H1 (cell line): Measurements from ENCODE around the gene TCF7L1. TPM values are rescaled to one million over a fixed set of nuclear protein-coding genes. Genes with fewer than 3 reads are reported as not detected.

Source experiments
- CTCF ChIA-PET: fragments of 300-600 bp; sonication (Branson Sonifier 250); formaldehyde crosslinking; loops from one replicate; lab custom pipeline; 2021; ENCODE audit not compliant: partially characterized antibody; lab: Charles Lee
- POLR2A ChIA-PET: fragments of 300-600 bp; sonication (Branson Sonifier 250); formaldehyde crosslinking; loops from one replicate; lab custom pipeline; 2021; ENCODE audit warnings: inconsistent platforms; ENCODE audit not compliant: partially characterized antibody; lab: Charles Lee
- DNase-seq, 2 experiments: peaks; one replicate each; pipeline versions ENCODE4 v3.0.0 to v3.0.0-alpha.2; 2010 to 2022; ENCODE audit warnings: low spot score in 2 of 2, low read depth in 1 of 2, mixed read lengths in 1 of 2
- FAIRE-seq: peaks from 2 replicates; lab custom pipeline; 2011; peaks lifted over from hg19 to GRCh38; lab: Jason Lieb, UNC
- H2AFZ ChIP-seq: 2 replicates; pipeline ENCODE4 v1.8.1; 2012; ENCODE audit warnings: low read length, inconsistent platforms
- H2AK5ac ChIP-seq: 2 replicates; pipeline ENCODE4 v1.6.1; 2013; ENCODE audit warnings: low read depth, low read length
- H2BK120ac ChIP-seq: replicated peaks from 2 replicates; pipeline ENCODE3; 2013; ENCODE audit warnings: low read depth, low read length, inconsistent platforms
- H2BK12ac ChIP-seq: 2 replicates; pipeline ENCODE4 v1.6.1; 2013; ENCODE audit warnings: low read depth, low read length
- H2BK15ac ChIP-seq: 2 replicates; pipeline ENCODE4 v1.6.1; 2013; ENCODE audit warnings: low read length
- H2BK20ac ChIP-seq: 2 replicates; pipeline ENCODE4 v1.6.1; 2013; ENCODE audit warnings: low read length
- H2BK5ac ChIP-seq: 2 replicates; pipeline ENCODE4 v1.6.1; 2013; ENCODE audit warnings: low read depth, low read length
- H3K14ac ChIP-seq: 2 replicates; pipeline ENCODE4 v1.6.1; 2013; ENCODE audit warnings: inconsistent platforms; ENCODE audit not compliant: insufficient read length
- H3K18ac ChIP-seq: 2 replicates; pipeline ENCODE4 v1.6.1; 2013; ENCODE audit warnings: low read length; ENCODE audit errors: extremely low read depth
- H3K23ac ChIP-seq: 2 replicates; pipeline ENCODE4 v1.6.1; 2013; ENCODE audit warnings: inconsistent platforms; ENCODE audit not compliant: insufficient read length
- H3K23me2 ChIP-seq: 2 replicates; pipeline ENCODE4 v1.6.1; 2013; ENCODE audit warnings: low read depth, low read length
- H3K27ac ChIP-seq: 2 replicates; pipeline ENCODE4 v1.6.1; 2011; ENCODE audit warnings: low read depth, low read length, inconsistent platforms
- H3K27me3 ChIP-seq, 4 experiments: replicated peaks in 1 of 4; 1 replicate in 1 of 4; 2 replicates in 3 of 4; pipeline versions ENCODE4 v1.6.1 to v1.8.1; 2011 to 2013; ENCODE audit warnings: low read length in 3 of 4, mild to moderate bottlenecking in 3 of 4, inconsistent platforms in 2 of 4, mixed read lengths in 2 of 4, moderate library complexity in 1 of 4; ENCODE audit not compliant: control insufficient read depth in 3 of 4, insufficient read depth in 3 of 4; ENCODE audit errors: extremely low read depth in 1 of 4
- H3K36me3 ChIP-seq, 4 experiments: 2 replicates each; pipeline versions ENCODE4 v1.6.1 to v1.8.1; 2011 to 2013; ENCODE audit warnings: mild to moderate bottlenecking in 4 of 4, low read length in 3 of 4, moderate library complexity in 2 of 4, control low read depth in 1 of 4, inconsistent platforms in 1 of 4; ENCODE audit not compliant: insufficient read depth in 4 of 4, control insufficient read depth in 2 of 4
- H3K4ac ChIP-seq: replicated peaks from 2 replicates; pipeline ENCODE3; 2013; ENCODE audit warnings: low read length, low read depth, mixed read lengths, inconsistent platforms; ENCODE audit not compliant: insufficient read length
- H3K4me1 ChIP-seq, 4 experiments: replicated peaks in 1 of 4; 1 replicate in 1 of 4; 2 replicates in 3 of 4; pipeline versions ENCODE4 v1.6.1 to v1.8.1; 2011 to 2013; ENCODE audit warnings: low read length in 3 of 4, inconsistent platforms in 2 of 4, mixed read lengths in 1 of 4; ENCODE audit not compliant: insufficient read depth in 4 of 4, control insufficient read depth in 3 of 4
- H3K4me2 ChIP-seq, 2 experiments: 2 replicates each; pipeline versions ENCODE4 v1.6.1 to v1.8.1; 2011 to 2013; ENCODE audit warnings: low read depth in 2 of 2, low read length in 2 of 2, control low read depth in 1 of 2, inconsistent platforms in 1 of 2, mild to moderate bottlenecking in 1 of 2; ENCODE audit not compliant: insufficient read depth in 1 of 2
- H3K4me3 ChIP-seq, 4 experiments: fragments of 200-600, 300-600 bp in 1 of 4; sonication (generic), shearing (Covaris generic), sonication (Bioruptor Twin) in 1 of 4; 2 replicates each; pipeline versions ENCODE4 v1.5.1 to v1.8.1; 2011 to 2016; ENCODE audit warnings: low read length in 4 of 4, low read depth in 3 of 4, control low read depth in 2 of 4, inconsistent platforms in 2 of 4, mild to moderate bottlenecking in 2 of 4, mixed read lengths in 1 of 4, moderate library complexity in 1 of 4; ENCODE audit not compliant: insufficient read depth in 2 of 4; ENCODE audit errors: extremely low read depth in 1 of 4
- H3K56ac ChIP-seq: replicated peaks from 2 replicates; pipeline ENCODE3; 2013; ENCODE audit warnings: low read depth, mild to moderate bottlenecking, mixed read lengths, low read length, inconsistent platforms; ENCODE audit not compliant: insufficient read length
- H3K79me1 ChIP-seq: 2 replicates; pipeline ENCODE4 v1.6.1; 2013; ENCODE audit warnings: low read depth, low read length, control low read depth
- H3K79me2 ChIP-seq, 2 experiments: 2 replicates each; pipeline versions ENCODE4 v1.6.1 to v1.8.1; 2012 to 2013; ENCODE audit warnings: low read length in 2 of 2, mild to moderate bottlenecking in 2 of 2, inconsistent platforms in 1 of 2; ENCODE audit not compliant: insufficient read depth in 2 of 2, control insufficient read depth in 1 of 2
- H3K9ac ChIP-seq, 4 experiments: replicated peaks in 1 of 4; 1 replicate in 1 of 4; 2 replicates in 3 of 4; pipeline versions ENCODE4 v1.6.1 to v1.8.1; 2011 to 2013; ENCODE audit warnings: low read depth in 3 of 4, low read length in 3 of 4, control low read depth in 2 of 4, mild to moderate bottlenecking in 2 of 4, moderate library complexity in 2 of 4, inconsistent platforms in 1 of 4; ENCODE audit errors: extremely low read depth in 1 of 4
- H3K9me3 ChIP-seq, 2 experiments: 2 replicates each; pipeline versions ENCODE4 v1.6.1 to v1.8.1; 2012 to 2013; ENCODE audit warnings: mild to moderate bottlenecking in 2 of 2, moderate library complexity in 2 of 2, control low read depth in 1 of 2, inconsistent platforms in 1 of 2, low read depth in 1 of 2, low read length in 1 of 2, mixed read lengths in 1 of 2; ENCODE audit not compliant: insufficient read depth in 2 of 2
- H4K20me1 ChIP-seq, 2 experiments: replicated peaks in 1 of 2; 2 replicates each; pipeline versions ENCODE3 to v1.8.1; 2011 to 2013; ENCODE audit warnings: inconsistent platforms in 2 of 2, low read length in 2 of 2, mild to moderate bottlenecking in 1 of 2; ENCODE audit not compliant: insufficient read depth in 2 of 2, control insufficient read depth in 1 of 2
- H4K5ac ChIP-seq: 2 replicates; pipeline ENCODE4 v1.6.1; 2013; ENCODE audit warnings: low read length, low read depth, mixed read lengths, inconsistent platforms; ENCODE audit not compliant: insufficient read length
- H4K8ac ChIP-seq: 2 replicates; pipeline ENCODE4 v1.8.0; 2013; ENCODE audit warnings: mild to moderate bottlenecking, moderate library complexity, low read length, inconsistent platforms; ENCODE audit not compliant: insufficient read depth; ENCODE audit errors: extremely low read depth
- H4K91ac ChIP-seq: replicated peaks from 2 replicates; pipeline ENCODE3; 2013; ENCODE audit warnings: low read length, mixed read lengths, inconsistent platforms; ENCODE audit not compliant: insufficient read length
- CEBPB ChIP-seq: IDR thresholded peaks from 2 replicates; pipeline ENCODE4 v1.6.1; 2012; ENCODE audit warnings: low read depth, low read length
- CHD1 ChIP-seq: IDR thresholded peaks from 2 replicates; pipeline ENCODE4 v1.6.1; 2012; ENCODE audit warnings: low read depth, low read length, improper control_type of control experiment
- GTF2F1 ChIP-seq: IDR thresholded peaks from 2 replicates; pipeline ENCODE4 v1.6.1; 2012; ENCODE audit warnings: low read depth, low read length, improper control_type of control experiment, borderline replicate concordance
- NANOG ChIP-seq: IDR thresholded peaks from 2 replicates; pipeline ENCODE4 v1.6.1; 2011; ENCODE audit warnings: low read length, low read depth, mild to moderate bottlenecking, inconsistent platforms; ENCODE audit not compliant: insufficient read depth, poor library complexity, severe bottlenecking
- NRF1 ChIP-seq: IDR thresholded peaks from 2 replicates; pipeline ENCODE4 v1.6.1; 2011; ENCODE audit warnings: mild to moderate bottlenecking, low read depth, low read length, improper control_type of control experiment
- POU5F1 ChIP-seq: IDR thresholded peaks from 2 replicates; pipeline ENCODE4 v1.6.1; 2011; ENCODE audit warnings: low read depth, mild to moderate bottlenecking, low read length, moderate library complexity
- RFX5 ChIP-seq: IDR thresholded peaks from 2 replicates; pipeline ENCODE4 v1.6.1; 2011; ENCODE audit warnings: low read depth, low read length, improper control_type of control experiment, borderline replicate concordance
- TAF7 ChIP-seq: optimal IDR thresholded peaks from 2 replicates; pipeline ENCODE3; 2011; ENCODE audit warnings: low read depth, mild to moderate bottlenecking, inconsistent platforms, low read length, moderate library complexity, borderline replicate concordance
- WGBS, 2 experiments: shearing (Covaris generic) in 1 of 2; methylation state at CpG; one replicate each; pipeline versions ENCODE4 v1.1.6 to v1.1.7; 2013 to 2015; ENCODE audit warnings: low lambda C conversion rate in 2 of 2, mixed read lengths in 2 of 2, inconsistent platforms in 1 of 2, low coverage in 1 of 2, missing lambda C conversion rate in 1 of 2; ENCODE audit not compliant: insufficient replicate concordance in 2 of 2, insufficient coverage in 1 of 2, insufficient read length in 1 of 2; ENCODE audit errors: extremely low coverage in 1 of 2, missing lambda C conversion rate in 1 of 2; 5-methylcytosine and 5-hydroxymethylcytosine counted together
- polyA plus RNA-seq, 7 experiments: library from polyadenylated mRNA; depleted of rRNA in 3 of 7; stranded (reverse) in 5 of 7; unstranded in 2 of 7; fragments of >200 nt in 5 of 7; fragments of 200-250 nt in 2 of 7; gene quantifications; 1 replicate in 5 of 7; 2 replicates in 1 of 7; 4 replicates in 1 of 7; pipeline versions ENCODE4 v1.2.1 to v1.2.3, GENCODE V29; 2011 to 2013; ENCODE audit warnings: missing spikeins in 2 of 7, mixed read lengths in 2 of 7
- total RNA-seq: library from RNA; stranded (reverse); fragmentation: NEBNext Ultra II Directional; extraction: Animal tissue kit (Norgen Biotek cat#: 25700); gene quantifications from 2 replicates; pipeline ENCODE4 v1.2.1, GENCODE V29; 2021

Gene TCF7L1
- total and polyA plus RNA-seq, 2 of the 8 experiments (the other 6 are each of a cell fraction or from before 2014, with no cell fraction given) = 27.5 to 108 TPM

DNA sequence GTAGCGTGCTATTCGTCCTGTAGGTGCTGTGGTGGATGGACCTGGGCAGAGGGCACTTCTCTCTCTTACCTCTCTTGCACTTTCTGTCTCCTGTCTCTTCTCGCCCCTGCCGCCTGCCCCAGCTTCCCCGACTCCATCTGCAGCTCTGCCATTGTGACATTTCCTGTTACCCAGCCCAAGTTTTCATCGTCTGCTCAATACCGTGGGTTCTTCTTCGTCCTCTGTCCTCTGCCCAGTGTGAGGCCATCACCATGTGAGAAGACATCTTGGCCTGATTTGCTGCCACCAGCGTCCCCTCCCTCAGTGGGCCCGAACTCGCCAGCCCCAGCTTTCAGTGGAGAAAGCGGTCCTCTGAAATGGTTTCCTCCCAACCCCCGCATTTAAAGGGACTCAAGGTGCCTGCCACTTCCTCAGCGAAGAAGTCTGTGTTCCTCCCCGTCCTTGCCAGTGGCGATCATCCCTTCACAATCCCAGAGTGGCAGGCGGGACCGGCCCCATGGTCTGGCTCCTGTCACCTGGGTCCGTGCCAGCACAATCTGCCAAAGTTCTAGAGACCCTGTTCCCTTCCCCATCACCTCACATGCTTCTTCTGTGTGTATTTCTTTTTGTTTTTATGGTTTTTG is 176.6 kb downstream of the TCF7L1 start:
- H3K79me1 ChIP-seq = peaks cover 3% of the 10 kb centered on the region; the same call in 1 of the 2 replicates
- H3K27ac ChIP-seq = no peak overlapping the region
- no peak overlapping the region for H2AK5ac ChIP-seq
- no peak overlapping the region for H3K9ac ChIP-seq
- H3K23me2 ChIP-seq = no peaks in the 10 kb centered on the region
- H3K4me1 ChIP-seq = peaks cover 0 to 8% (median 2%) of the 10 kb centered on the region in 4 experiments; a peak in 5 of 7 replicates
- H3K23ac ChIP-seq = no peak overlapping the region
- ChIA-PET POLR2A (interaction anchor here (0.7 to 2.8 kb wide), 8 partner anchors 8 to 238 kb away, joined by 3 to 20 read pairs (median 6); partner anchors contain the start of genes MAT2A, TCF7L1 and TGOLN2), CTCF (interaction anchor here (0.8 to 3.4 kb wide), 5 partner anchors 10 to 384 kb away, joined by 3 to 25 read pairs (median 3); no protein-coding TSS in a partner anchor)
- H4K8ac ChIP-seq = no peak overlapping the region
- no peaks in the 10 kb centered on the region for H3K79me2 ChIP-seq
- H2BK5ac ChIP-seq = no peak overlapping the region
- H3K4ac ChIP-seq = no peak overlapping the region
- no peak overlapping the region for H2BK120ac ChIP-seq
- H4K20me1 ChIP-seq = peaks cover 1 to 4% of the 10 kb centered on the region in 2 experiments
- no peak overlapping the region for H3K14ac ChIP-seq
- H3K4me2 ChIP-seq = no peak overlapping the region
- no peaks in the 10 kb centered on the region for H3K27me3 ChIP-seq
- H2BK12ac ChIP-seq = no peak overlapping the region
- no peak overlapping the region for H2BK20ac ChIP-seq
- no peak overlapping the region for H3K56ac ChIP-seq
- H3K36me3 ChIP-seq = peaks cover 15 to 52% (median 34%) of the 10 kb centered on the region in 4 experiments
- FAIRE-seq (no peak), DNase-seq (no peak)
- H2BK15ac ChIP-seq = no peak overlapping the region
- H2AFZ ChIP-seq = no peak overlapping the region
- H4K5ac ChIP-seq = no peak overlapping the region
- no peaks in the 10 kb centered on the region for H3K9me3 ChIP-seq
- 85% methylated on average over 19 of the region's 19 CpGs; no CpG with 5 or more reads in 1 of the 2 experiments for WGBS, 2 experiments
- no peak overlapping the region for H4K91ac ChIP-seq
- H3K18ac ChIP-seq = no peak overlapping the region
- no peak overlapping the region for H3K4me3 ChIP-seq
- TF ChIP-seq NRF1 (no peak), TAF7 (no peak), NANOG (no peak), CHD1 (no peak), CEBPB (no peak), GTF2F1 (no peak), POU5F1 (no peak), RFX5 (no peak)
